ENCODE results near the gene SLC27A5.
A peak's percentile ranks its signal among the peaks of the same experiment; 100 is the strongest.

SLC27A5 gene

DNA sequence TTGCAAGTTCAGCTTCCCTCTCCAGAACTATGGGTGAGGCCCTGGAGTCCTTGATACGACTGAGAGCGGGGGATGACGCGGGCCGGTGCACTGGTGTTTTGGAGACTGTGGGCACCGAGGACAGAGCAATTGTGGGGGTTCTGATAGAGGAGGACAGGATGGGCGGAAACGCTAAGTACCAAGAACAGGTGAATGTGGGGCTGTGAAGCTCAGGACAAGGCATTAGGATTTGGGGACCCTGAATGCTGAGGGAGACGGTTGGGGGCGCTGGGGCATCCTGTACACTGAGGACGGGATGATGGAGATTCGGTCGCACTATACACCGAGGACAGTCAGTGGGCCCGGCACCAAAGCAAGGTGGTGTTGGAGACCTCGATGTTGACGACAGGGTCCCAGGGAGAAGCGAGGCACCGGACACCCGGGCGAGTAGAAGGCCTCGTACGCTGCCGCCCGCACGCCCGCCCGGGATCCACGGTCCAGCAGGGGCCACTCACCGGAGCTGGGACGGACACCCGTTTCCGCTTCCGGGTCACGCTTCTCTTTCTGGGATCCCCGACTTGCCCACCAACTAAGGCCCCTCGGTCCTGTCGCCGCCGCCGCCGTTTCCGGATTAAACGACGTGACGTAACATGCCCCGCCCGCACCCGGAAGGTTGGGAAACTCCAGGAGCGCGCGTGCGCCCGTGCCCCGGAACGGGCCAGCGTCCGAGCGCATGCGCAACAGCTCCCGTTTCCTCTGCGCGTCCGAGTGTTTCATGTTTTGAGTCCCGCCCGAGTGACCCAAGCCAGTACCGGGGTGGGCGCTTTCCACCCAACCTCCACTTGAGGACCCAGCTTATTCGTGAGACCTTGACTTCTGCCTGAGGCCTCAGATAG lies 42.9 kb upstream of the SLC27A5 start, which contains the start of gene CHMP2A (continued):
- TF ChIP-seq ZIC2 (tag by site-specific recombination; IDR thresholded peaks at IDR 0.05) (no peak), ZNF785 (tag by site-specific recombination; IDR thresholded peaks at IDR 0.05) (no peak), ZNF354C (tag by site-specific recombination; IDR thresholded peaks at IDR 0.05; ENCODE audit: borderline replicate concordance, low read depth) (no peak), ZNF629 (tag by site-specific recombination; IDR thresholded peaks at IDR 0.05) (peak; percentile 99), ZNF202 (tag by site-specific recombination; IDR thresholded peaks at IDR 0.05; ENCODE audit: borderline replicate concordance) (no peak), ZNF366 (tag by site-specific recombination; conservative IDR thresholded peaks at IDR 0.05) (0 out of 2 replicates have a peak, but pooled peaks have one; percentile 7), ZNF843 (tag by site-specific recombination; IDR thresholded peaks at IDR 0.05) (peak; percentile 88), IKZF3 (tag by site-specific recombination; IDR thresholded peaks at IDR 0.05) (peak; percentile 62; the same call in 1 of the 2 replicates), GLIS2 (tag by site-specific recombination; IDR thresholded peaks at IDR 0.05) (peak; percentile 81), ZBTB20 (tag by site-specific recombination; IDR thresholded peaks at IDR 0.05) (peak; percentile 93), ZNF837 (tag by site-specific recombination; IDR thresholded peaks at IDR 0.05) (0 out of 2 replicates have a peak, but pooled peaks have one; percentile 67), GLIS1 (tag by site-specific recombination; IDR thresholded peaks at IDR 0.05) (peak; percentile 41; the same call in 1 of the 2 replicates), ZFP37 (tag by site-specific recombination; IDR thresholded peaks at IDR 0.05) (peak; percentile 86), ZBTB21 (tag by site-specific recombination; IDR thresholded peaks at IDR 0.05) (peak; percentile 98)
- TF ChIP-seq, protein P1, sequence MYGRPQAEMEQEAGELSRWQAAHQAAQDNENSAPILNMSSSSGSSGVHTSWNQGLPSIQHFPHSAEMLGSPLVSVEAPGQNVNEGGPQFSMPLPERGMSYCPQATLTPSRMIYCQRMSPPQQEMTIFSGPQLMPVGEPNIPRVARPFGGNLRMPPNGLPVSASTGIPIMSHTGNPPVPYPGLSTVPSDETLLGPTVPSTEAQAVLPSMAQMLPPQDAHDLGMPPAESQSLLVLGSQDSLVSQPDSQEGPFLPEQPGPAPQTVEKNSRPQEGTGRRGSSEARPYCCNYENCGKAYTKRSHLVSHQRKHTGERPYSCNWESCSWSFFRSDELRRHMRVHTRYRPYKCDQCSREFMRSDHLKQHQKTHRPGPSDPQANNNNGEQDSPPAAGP (tag by site-specific recombination; IDR thresholded peaks at IDR 0.05) = peak; percentile 49
- TF ChIP-seq, protein P2, sequence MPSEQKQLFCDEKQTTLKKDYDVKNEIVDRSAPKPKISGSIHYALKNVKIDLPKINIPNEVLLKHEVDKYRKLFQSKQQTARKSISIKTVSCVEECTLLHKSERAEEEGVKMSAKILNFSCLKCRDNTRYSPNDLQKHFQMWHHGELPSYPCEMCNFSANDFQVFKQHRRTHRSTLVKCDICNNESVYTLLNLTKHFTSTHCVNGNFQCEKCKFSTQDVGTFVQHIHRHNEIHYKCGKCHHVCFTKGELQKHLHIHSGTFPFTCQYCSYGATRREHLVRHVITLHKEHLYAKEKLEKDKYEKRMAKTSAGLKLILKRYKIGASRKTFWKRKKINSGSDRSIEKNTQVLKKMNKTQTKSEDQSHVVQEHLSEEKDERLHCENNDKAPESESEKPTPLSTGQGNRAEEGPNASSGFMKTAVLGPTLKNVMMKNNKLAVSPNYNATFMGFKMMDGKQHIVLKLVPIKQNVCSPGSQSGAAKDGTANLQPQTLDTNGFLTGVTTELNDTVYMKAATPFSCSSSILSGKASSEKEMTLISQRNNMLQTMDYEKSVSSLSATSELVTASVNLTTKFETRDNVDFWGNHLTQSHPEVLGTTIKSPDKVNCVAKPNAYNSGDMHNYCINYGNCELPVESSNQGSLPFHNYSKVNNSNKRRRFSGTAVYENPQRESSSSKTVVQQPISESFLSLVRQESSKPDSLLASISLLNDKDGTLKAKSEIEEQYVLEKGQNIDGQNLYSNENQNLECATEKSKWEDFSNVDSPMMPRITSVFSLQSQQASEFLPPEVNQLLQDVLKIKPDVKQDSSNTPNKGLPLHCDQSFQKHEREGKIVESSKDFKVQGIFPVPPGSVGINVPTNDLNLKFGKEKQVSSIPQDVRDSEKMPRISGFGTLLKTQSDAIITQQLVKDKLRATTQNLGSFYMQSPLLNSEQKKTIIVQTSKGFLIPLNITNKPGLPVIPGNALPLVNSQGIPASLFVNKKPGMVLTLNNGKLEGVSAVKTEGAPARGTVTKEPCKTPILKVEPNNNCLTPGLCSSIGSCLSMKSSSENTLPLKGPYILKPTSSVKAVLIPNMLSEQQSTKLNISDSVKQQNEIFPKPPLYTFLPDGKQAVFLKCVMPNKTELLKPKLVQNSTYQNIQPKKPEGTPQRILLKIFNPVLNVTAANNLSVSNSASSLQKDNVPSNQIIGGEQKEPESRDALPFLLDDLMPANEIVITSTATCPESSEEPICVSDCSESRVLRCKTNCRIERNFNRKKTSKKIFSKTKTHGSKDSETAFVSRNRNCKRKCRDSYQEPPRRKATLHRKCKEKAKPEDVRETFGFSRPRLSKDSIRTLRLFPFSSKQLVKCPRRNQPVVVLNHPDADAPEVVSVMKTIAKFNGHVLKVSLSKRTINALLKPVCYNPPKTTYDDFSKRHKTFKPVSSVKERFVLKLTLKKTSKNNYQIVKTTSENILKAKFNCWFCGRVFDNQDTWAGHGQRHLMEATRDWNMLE (tag by site-specific recombination; conservative IDR thresholded peaks at IDR 0.05; ENCODE audit: low read depth) = peak; percentile 98
- TF ChIP-seq, protein P3, sequence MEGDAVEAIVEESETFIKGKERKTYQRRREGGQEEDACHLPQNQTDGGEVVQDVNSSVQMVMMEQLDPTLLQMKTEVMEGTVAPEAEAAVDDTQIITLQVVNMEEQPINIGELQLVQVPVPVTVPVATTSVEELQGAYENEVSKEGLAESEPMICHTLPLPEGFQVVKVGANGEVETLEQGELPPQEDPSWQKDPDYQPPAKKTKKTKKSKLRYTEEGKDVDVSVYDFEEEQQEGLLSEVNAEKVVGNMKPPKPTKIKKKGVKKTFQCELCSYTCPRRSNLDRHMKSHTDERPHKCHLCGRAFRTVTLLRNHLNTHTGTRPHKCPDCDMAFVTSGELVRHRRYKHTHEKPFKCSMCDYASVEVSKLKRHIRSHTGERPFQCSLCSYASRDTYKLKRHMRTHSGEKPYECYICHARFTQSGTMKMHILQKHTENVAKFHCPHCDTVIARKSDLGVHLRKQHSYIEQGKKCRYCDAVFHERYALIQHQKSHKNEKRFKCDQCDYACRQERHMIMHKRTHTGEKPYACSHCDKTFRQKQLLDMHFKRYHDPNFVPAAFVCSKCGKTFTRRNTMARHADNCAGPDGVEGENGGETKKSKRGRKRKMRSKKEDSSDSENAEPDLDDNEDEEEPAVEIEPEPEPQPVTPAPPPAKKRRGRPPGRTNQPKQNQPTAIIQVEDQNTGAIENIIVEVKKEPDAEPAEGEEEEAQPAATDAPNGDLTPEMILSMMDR (tag by site-specific recombination; IDR thresholded peaks at IDR 0.05) = peak; percentile 82
- TF ChIP-seq, protein P4, sequence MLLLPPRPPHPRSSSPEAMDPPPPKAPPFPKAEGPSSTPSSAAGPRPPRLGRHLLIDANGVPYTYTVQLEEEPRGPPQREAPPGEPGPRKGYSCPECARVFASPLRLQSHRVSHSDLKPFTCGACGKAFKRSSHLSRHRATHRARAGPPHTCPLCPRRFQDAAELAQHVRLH (tag by site-specific recombination; IDR thresholded peaks at IDR 0.05) = peak; percentile 78; the same call in 1 of the 2 replicates
